ENCODE results near the gene PPP1R15B. TPM values are rescaled to one million over a fixed set of nuclear protein-coding genes. Genes with fewer than 3 reads are reported as not detected.

The PPP1R15B gene
- total and polyA plus RNA-seq, 2 experiments from 2014 or later: 34.0 to 77.0 TPM

DNA sequence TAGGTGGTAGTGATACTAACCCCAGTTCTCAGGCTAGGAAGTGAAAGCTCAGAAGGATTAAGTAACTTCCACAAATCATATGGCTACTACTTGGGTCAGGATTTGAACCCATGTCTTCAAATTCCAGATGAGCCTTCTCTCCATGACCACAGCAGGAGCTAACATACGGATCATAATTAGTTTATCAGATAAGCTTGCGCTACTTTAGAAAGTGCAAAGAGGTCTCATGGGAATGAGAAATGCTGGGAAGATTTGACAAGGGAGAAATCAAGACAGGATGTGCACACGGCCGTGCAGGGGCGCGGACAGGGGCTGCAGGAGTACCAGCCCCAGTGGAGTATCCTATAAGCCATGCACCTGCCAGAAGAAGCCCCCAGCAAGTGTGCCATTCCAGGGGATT is 57.0 kb downstream of the PPP1R15B start:
- WGBS (ENCODE audit: low lambda C conversion rate, missing lambda C conversion rate): 82% methylated on average over 6 of the region's 6 CpGs
- TF ChIP-seq EZH2 (IDR thresholded peaks at IDR 0.05; ENCODE audit: borderline replicate concordance): no peak
- no peak for TF ChIP-seq EZH2phosphoT487 (IDR thresholded peaks at IDR 0.05; ENCODE audit: low read depth, severe bottlenecking, unreplicated experiment)
- TF ChIP-seq, protein P1, sequence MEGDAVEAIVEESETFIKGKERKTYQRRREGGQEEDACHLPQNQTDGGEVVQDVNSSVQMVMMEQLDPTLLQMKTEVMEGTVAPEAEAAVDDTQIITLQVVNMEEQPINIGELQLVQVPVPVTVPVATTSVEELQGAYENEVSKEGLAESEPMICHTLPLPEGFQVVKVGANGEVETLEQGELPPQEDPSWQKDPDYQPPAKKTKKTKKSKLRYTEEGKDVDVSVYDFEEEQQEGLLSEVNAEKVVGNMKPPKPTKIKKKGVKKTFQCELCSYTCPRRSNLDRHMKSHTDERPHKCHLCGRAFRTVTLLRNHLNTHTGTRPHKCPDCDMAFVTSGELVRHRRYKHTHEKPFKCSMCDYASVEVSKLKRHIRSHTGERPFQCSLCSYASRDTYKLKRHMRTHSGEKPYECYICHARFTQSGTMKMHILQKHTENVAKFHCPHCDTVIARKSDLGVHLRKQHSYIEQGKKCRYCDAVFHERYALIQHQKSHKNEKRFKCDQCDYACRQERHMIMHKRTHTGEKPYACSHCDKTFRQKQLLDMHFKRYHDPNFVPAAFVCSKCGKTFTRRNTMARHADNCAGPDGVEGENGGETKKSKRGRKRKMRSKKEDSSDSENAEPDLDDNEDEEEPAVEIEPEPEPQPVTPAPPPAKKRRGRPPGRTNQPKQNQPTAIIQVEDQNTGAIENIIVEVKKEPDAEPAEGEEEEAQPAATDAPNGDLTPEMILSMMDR (IDR thresholded peaks at IDR 0.05; ENCODE audit: poor library complexity): no peak
- H3K79me2 ChIP-seq: peaks cover 35% of the 10 kb centered on the region
- H3K36me3 ChIP-seq (replicated peaks; ENCODE audit: insufficient read depth, low read depth): no peaks in the 10 kb centered on the region
- H3K9me2 ChIP-seq (replicated peaks; ENCODE audit: insufficient read depth): no peaks in the 10 kb centered on the region
- H2AFZ ChIP-seq: no peak overlapping the region
- no peak overlapping the region for H3K27ac ChIP-seq
- no peak for DNase-seq (ENCODE audit: low spot score)
- no peaks in the 10 kb centered on the region for H4K20me1 ChIP-seq (ENCODE audit: insufficient read depth, poor library complexity, severe bottlenecking)
- no peaks in the 10 kb centered on the region for H3K9me3 ChIP-seq (ENCODE audit: low read depth)
- no peaks in the 10 kb centered on the region for H3K27me3 ChIP-seq
- H3K4me1 ChIP-seq (ENCODE audit: insufficient read depth): peaks cover 29% of the 10 kb centered on the region
- H3K4me3 ChIP-seq: no peak overlapping the region
- H3K4me2 ChIP-seq: no peak overlapping the region

Small RNAs within 50 kb of the gene (small RNA-seq; reads per million reads assigned to genes)
- not detected for gene AL606489.2

Other genes with a start within 250 kb of the PPP1R15B start
- gene REN, start 245.5 kb downstream of the PPP1R15B start, total RNA-seq: 15.4 and 16.2 TPM in 2 replicates
- 18.4 and 39.7 TPM in 2 replicates for gene REN, start 245.5 kb downstream of the PPP1R15B start, polyA plus RNA-seq
- 2.2 and 12.9 TPM in 2 replicates for gene KISS1, start 215.3 kb downstream of the PPP1R15B start, total RNA-seq
- 2.0 TPM in 2 replicates for gene KISS1, start 215.3 kb downstream of the PPP1R15B start, polyA plus RNA-seq
- gene GOLT1A, start 197.8 kb downstream of the PPP1R15B start, total RNA-seq: 13.6 and 26.6 TPM in 2 replicates
- gene GOLT1A, start 197.8 kb downstream of the PPP1R15B start, polyA plus RNA-seq: 34.7 and 36.0 TPM in 2 replicates
- 14.3 and 31.5 TPM in 2 replicates for gene PLEKHA6, start 51.9 kb downstream of the PPP1R15B start, total RNA-seq
- 12.4 and 14.3 TPM in 2 replicates for gene PLEKHA6, start 51.9 kb downstream of the PPP1R15B start, polyA plus RNA-seq
- 19.7 and 26.0 TPM in 2 replicates for gene PIK3C2B, start 83.0 kb upstream of the PPP1R15B start, total RNA-seq
- 15.5 and 18.8 TPM in 2 replicates for gene PIK3C2B, start 83.0 kb upstream of the PPP1R15B start, polyA plus RNA-seq
- gene MDM4, start 104.6 kb upstream of the PPP1R15B start, total RNA-seq: 42.3 and 47.8 TPM in 2 replicates
- gene MDM4, start 104.6 kb upstream of the PPP1R15B start, polyA plus RNA-seq: 15.4 and 22.5 TPM in 2 replicates